GM23338 (cell line): Measurements from ENCODE around the gene HSD3B7. TPM values are rescaled to one million over a fixed set of nuclear protein-coding genes. Genes with fewer than 3 reads are reported as not detected.

ENCODE experiments used
- ATAC-seq: fragments of 200-7000 bp; cut with Tn5 transposase; 3 replicates; pipeline ENCODE4 v1.9.1; 2020
- DNase-seq: peaks from one replicate; pipeline ENCODE4 v3.0.0-alpha.2; 2015; ENCODE audit warnings: low spot score
- H2AFZ ChIP-seq: fragments of 200-600 bp; sonication (generic); 2 replicates; pipeline ENCODE4 v1.8.0; 2016; ENCODE audit warnings: antibody characterized with exemption, mild to moderate bottlenecking, moderate library complexity
- H3F3A ChIP-seq: fragments of 200-600 bp; sonication (generic); replicated peaks from 2 replicates; pipeline ENCODE4 v1.8.0; 2017; ENCODE audit warnings: antibody characterized with exemption, mixed run types, low read depth
- H3K27ac ChIP-seq: fragments of 200-600 bp; sonication (generic); 2 replicates; pipeline ENCODE4 v1.6.1; 2016; ENCODE audit warnings: low read depth
- H3K27me3 ChIP-seq: fragments of 200-600 bp; sonication (generic); 2 replicates; pipeline ENCODE4 v1.8.0; 2016; ENCODE audit warnings: mild to moderate bottlenecking, mixed run types, moderate library complexity; ENCODE audit not compliant: insufficient read depth
- H3K36me3 ChIP-seq: fragments of 200-600 bp; sonication (generic); 2 replicates; pipeline ENCODE4 v1.8.0; 2016; ENCODE audit warnings: mild to moderate bottlenecking; ENCODE audit not compliant: insufficient read depth
- H3K4me1 ChIP-seq: fragments of 200-600 bp; sonication (generic); 2 replicates; pipeline ENCODE4 v1.8.0; 2016; ENCODE audit warnings: mild to moderate bottlenecking, moderate library complexity; ENCODE audit not compliant: insufficient read depth
- H3K4me2 ChIP-seq: fragments of 200-600 bp; sonication (generic); 2 replicates; pipeline ENCODE4 v1.7.1; 2017; ENCODE audit warnings: mixed run types
- H3K4me3 ChIP-seq: fragments of 200-600 bp; sonication (generic); 2 replicates; pipeline ENCODE4 v1.6.1; 2016; ENCODE audit warnings: mixed run types
- H3K79me2 ChIP-seq: fragments of 200-600 bp; sonication (generic); replicated peaks from 2 replicates; pipeline ENCODE4 v1.8.0; 2017; ENCODE audit warnings: mild to moderate bottlenecking; ENCODE audit not compliant: insufficient read depth
- H3K9me2 ChIP-seq: fragments of 200-600 bp; sonication (generic); 2 replicates; pipeline ENCODE4 v1.8.0; 2017; ENCODE audit not compliant: insufficient read depth
- H4K20me1 ChIP-seq: fragments of 200-600 bp; sonication (generic); replicated peaks from 2 replicates; pipeline ENCODE4 v1.8.0; 2017; ENCODE audit warnings: mild to moderate bottlenecking; ENCODE audit not compliant: insufficient read depth
- H3K27ac Mint-ChIP-seq: 2 replicates; pipeline ENCODE4 v1.8.0; 2020; ENCODE audit warnings: inconsistent platforms, mild to moderate bottlenecking, moderate library complexity, mixed read lengths
- H3K27me3 Mint-ChIP-seq: 3 replicates; pipeline ENCODE4 v1.8.0; 2022; ENCODE audit warnings: low read depth, mild to moderate bottlenecking, moderate library complexity, mixed read lengths, inconsistent platforms; ENCODE audit not compliant: insufficient read depth, poor library complexity
- H3K36me3 Mint-ChIP-seq: 3 replicates; pipeline ENCODE4 v1.8.0; 2021; ENCODE audit warnings: low read depth, mild to moderate bottlenecking, inconsistent platforms, moderate library complexity, mixed read lengths
- H3K4me1 Mint-ChIP-seq: 3 replicates; pipeline ENCODE4 v1.8.0; 2020; ENCODE audit warnings: mild to moderate bottlenecking, inconsistent platforms, mixed read lengths
- H3K4me3 Mint-ChIP-seq: 3 replicates; pipeline ENCODE4 v1.8.0; 2021; ENCODE audit warnings: moderate library complexity, mild to moderate bottlenecking, inconsistent platforms, mixed read lengths
- H3K9me3 Mint-ChIP-seq: 3 replicates; pipeline ENCODE4 v1.8.0; 2020; ENCODE audit warnings: moderate library complexity, mild to moderate bottlenecking, inconsistent platforms, mixed read lengths
- CREB1 ChIP-seq: fragments of 250-450 bp; sonication (Bioruptor Pico); IDR thresholded peaks from 2 replicates; pipeline ENCODE4 v1.5.0; 2020; ENCODE audit warnings: low read depth, mild to moderate bottlenecking, moderate library complexity
- CTCF ChIP-seq, 2 experiments: fragments of 200-600 bp in 1 of 2; sonication (generic) in 1 of 2; conservative IDR thresholded peaks; 2 replicates each; pipeline versions ENCODE4 v1.5.1 to v1.6.1; 2016 to 2017; ENCODE audit warnings: antibody characterized with exemption in 2 of 2, low read depth in 2 of 2, mild to moderate bottlenecking in 2 of 2, moderate library complexity in 1 of 2
- EZH2phosphoT487 ChIP-seq: fragments of 200-600 bp; sonication (generic); IDR thresholded peaks from one replicate; pipeline ENCODE4 v1.8.1; 2018; ENCODE audit warnings: antibody characterized with exemption; ENCODE audit not compliant: unreplicated experiment
- JUNB ChIP-seq: IDR thresholded peaks from one replicate; pipeline ENCODE4 v1.6.1; 2016; ENCODE audit warnings: antibody characterized with exemption; ENCODE audit not compliant: unreplicated experiment
- NANOG ChIP-seq: IDR thresholded peaks from 2 replicates; pipeline ENCODE4 v1.6.1; 2016; ENCODE audit warnings: antibody characterized with exemption, borderline replicate concordance
- POLR2AphosphoS5 ChIP-seq: IDR thresholded peaks from 2 replicates; pipeline ENCODE4 v1.6.1; 2016; ENCODE audit warnings: antibody characterized with exemption, low read depth
- REST ChIP-seq: IDR thresholded peaks from one replicate; pipeline ENCODE4 v1.6.1; 2018; ENCODE audit warnings: antibody characterized with exemption; ENCODE audit not compliant: unreplicated experiment
- STAT1 ChIP-seq: IDR thresholded peaks from one replicate; pipeline ENCODE4 v1.6.1; 2016; ENCODE audit warnings: antibody characterized with exemption; ENCODE audit not compliant: unreplicated experiment
- ZNF114 ChIP-seq: fragments of 250-450 bp; sonication (Bioruptor Pico); IDR thresholded peaks from 2 replicates; pipeline ENCODE4 v1.5.0; 2020; ENCODE audit warnings: mild to moderate bottlenecking, moderate library complexity
- ZNF331 ChIP-seq: fragments of 250-450 bp; sonication (Bioruptor Pico); IDR thresholded peaks from 2 replicates; pipeline ENCODE4 v1.5.0; 2020; ENCODE audit warnings: low read depth, mild to moderate bottlenecking, moderate library complexity
- ZNF462 ChIP-seq: fragments of 250-450 bp; sonication (Bioruptor Pico); IDR thresholded peaks from 2 replicates; pipeline ENCODE4 v1.5.0; 2020; ENCODE audit warnings: mild to moderate bottlenecking, moderate library complexity
- polyA plus RNA-seq: library from polyadenylated mRNA; unstranded; fragments of >200 nt; fragmentation: Nextera tagmentation; extraction: Ambion mirVana; gene quantifications from 2 replicates; pipeline ENCODE4 v1.2.1, GENCODE V29; 2016
- total RNA-seq: library from RNA; depleted of rRNA; stranded (reverse); fragments of >200 nt; shearing (Covaris generic); gene quantifications from 2 replicates; pipeline ENCODE4 v1.2.3, GENCODE V29; 2014

Gene HSD3B7
- total and polyA plus RNA-seq, 2 experiments from 2014 or later: 4.3 to 12.2 TPM

- no peak overlapping the region for H3K27ac Mint-ChIP-seq
- peaks cover 29% of the 10 kb centered on the region for H3K4me1 Mint-ChIP-seq
- Histone ChIP-seq H3K27ac (no peak overlapping the region), H3K4me2 (no peak overlapping the region), H3F3A (peaks cover 29% of the 10 kb centered on the region), H3K9me2 (no peaks in the 10 kb centered on the region), H3K4me1 (peaks cover 6% of the 10 kb centered on the region; the same call in 1 of the 2 replicates), H3K79me2 (peaks cover 16% of the 10 kb centered on the region; the same call in 1 of the 2 replicates), H3K36me3 (peaks cover 16% of the 10 kb centered on the region), H3K27me3 (no peaks in the 10 kb centered on the region), H4K20me1 (peaks cover 9% of the 10 kb centered on the region), H2AFZ (no peak overlapping the region), H3K4me3 (no peak overlapping the region)
- no peaks in the 10 kb centered on the region for H3K9me3 Mint-ChIP-seq
- peaks cover 57% of the 10 kb centered on the region for H3K36me3 Mint-ChIP-seq
- H3K4me3 Mint-ChIP-seq: no peak overlapping the region
- peaks cover 25% of the 10 kb centered on the region for H3K27me3 Mint-ChIP-seq
- no peak for DNase-seq
- TF ChIP-seq ZNF331 (CRISPR knock-in tag) (no peak), CTCF (conservative IDR thresholded peaks at IDR 0.05; ENCODE audit: low read depth in 2 of 2) (no peak), JUNB (no peak), ZNF462 (CRISPR knock-in tag) (no peak), CREB1 (no peak), NANOG (no peak), REST (no peak), STAT1 (no peak), POLR2AphosphoS5 (no peak), ZNF114 (CRISPR knock-in tag) (no peak), EZH2phosphoT487 (no peak)
- ATAC-seq: no peak
Measured at GRCh38 chr16:30944352-30944751, 40.7 kb upstream of the HSD3B7 start.
